H1 (cell line): ENCODE measurements around the gene TRIM14. TPM values are rescaled to one million over a fixed set of nuclear protein-coding genes. Genes with fewer than 3 reads are reported as not detected.

Source experiments
- polyA plus RNA-seq, 7 experiments: library from polyadenylated mRNA; depleted of rRNA in 3 of 7; stranded (reverse) in 5 of 7; unstranded in 2 of 7; fragments of >200 nt in 5 of 7; fragments of 200-250 nt in 2 of 7; gene quantifications; 1 replicate in 5 of 7; 2 replicates in 1 of 7; 4 replicates in 1 of 7; pipeline versions ENCODE4 v1.2.1 to v1.2.3, GENCODE V29; 2011 to 2013; ENCODE audit warnings: missing spikeins in 2 of 7, mixed read lengths in 2 of 7
- small RNA-seq: library from polyadenylated mRNA; stranded (forward); fragments of <200 nt; extraction: miRNeasy Mini kit (QIAGEN cat#:217004); gene quantifications from one replicate; pipeline ENCODE3, GENCODE V24; 2013; ENCODE audit not compliant: insufficient read depth
- total RNA-seq: library from RNA; stranded (reverse); fragmentation: NEBNext Ultra II Directional; extraction: Animal tissue kit (Norgen Biotek cat#: 25700); gene quantifications from 2 replicates; pipeline ENCODE4 v1.2.1, GENCODE V29; 2021

TRIM14 gene
- total and polyA plus RNA-seq, 2 of the 8 experiments (the other 6 are each of a cell fraction or from before 2014, with no cell fraction given), result 9.2 to 19.4 TPM

Small RNAs within 50 kb of the gene (small RNA-seq; reads per million reads assigned to genes)
- gene RF00017, result not detected
- not detected for gene RNU6-918P

Other genes with a start within 250 kb of the TRIM14 start
- gene TRMO, start 196.7 kb downstream of the TRIM14 start, total RNA-seq, result 4.7 and 5.6 TPM in 2 replicates
- 3.2 and 4.6 TPM in 2 replicates for gene TRMO, start 196.7 kb downstream of the TRIM14 start, polyA plus RNA-seq (2011; rRNA removed)
- gene HEMGN, start 181.1 kb downstream of the TRIM14 start, total RNA-seq, result not detected in 2 replicates
- not detected in 2 replicates for gene HEMGN, start 181.1 kb downstream of the TRIM14 start, polyA plus RNA-seq (2011; rRNA removed)
- gene ANP32B, start 135.9 kb downstream of the TRIM14 start, total RNA-seq, result 77.0 and 88.1 TPM in 2 replicates
- gene ANP32B, start 135.9 kb downstream of the TRIM14 start, polyA plus RNA-seq (2011; rRNA removed), result 5.5 and 7.6 TPM in 2 replicates
- gene NANS, start 62.5 kb downstream of the TRIM14 start, total RNA-seq, result 64.0 and 67.3 TPM in 2 replicates
- 56.5 and 63.7 TPM in 2 replicates for gene NANS, start 62.5 kb downstream of the TRIM14 start, polyA plus RNA-seq (2011; rRNA removed)
- 26.2 and 27.9 TPM in 2 replicates for gene CORO2A, start 73.4 kb upstream of the TRIM14 start, total RNA-seq
- gene CORO2A, start 73.4 kb upstream of the TRIM14 start, polyA plus RNA-seq (2011; rRNA removed), result 13.7 and 15.3 TPM in 2 replicates
- gene TBC1D2, start 136.4 kb upstream of the TRIM14 start, total RNA-seq, result 7.4 and 8.0 TPM in 2 replicates
- 7.4 and 10.9 TPM in 2 replicates for gene TBC1D2, start 136.4 kb upstream of the TRIM14 start, polyA plus RNA-seq (2011; rRNA removed)